Glomerular endothelial cell (primary cell): ENCODE data around the gene MT1X. TPM values are rescaled to one million over a fixed set of nuclear protein-coding genes. Genes with fewer than 3 reads are reported as not detected.
"Not testable (repeated sequence)": the region's sequence is repeated elsewhere in the genome, so short reads cannot be mapped to it uniquely, and the experiment has no call there.

ENCODE experiments used
- DNase-seq: peaks from one replicate; pipeline ENCODE4 v3.0.0-alpha.2; 2011; ENCODE audit warnings: low read depth, low spot score; ENCODE audit errors: extremely low read depth
- total RNA-seq: library from RNA; depleted of rRNA; stranded (reverse); fragments of >200 nt; gene quantifications from 2 replicates; pipeline ENCODE4 v1.2.3, GENCODE V29; 2015

MT1X gene
- total RNA-seq, 1 donor from 2014 or later, result 6.9 TPM

DNA sequence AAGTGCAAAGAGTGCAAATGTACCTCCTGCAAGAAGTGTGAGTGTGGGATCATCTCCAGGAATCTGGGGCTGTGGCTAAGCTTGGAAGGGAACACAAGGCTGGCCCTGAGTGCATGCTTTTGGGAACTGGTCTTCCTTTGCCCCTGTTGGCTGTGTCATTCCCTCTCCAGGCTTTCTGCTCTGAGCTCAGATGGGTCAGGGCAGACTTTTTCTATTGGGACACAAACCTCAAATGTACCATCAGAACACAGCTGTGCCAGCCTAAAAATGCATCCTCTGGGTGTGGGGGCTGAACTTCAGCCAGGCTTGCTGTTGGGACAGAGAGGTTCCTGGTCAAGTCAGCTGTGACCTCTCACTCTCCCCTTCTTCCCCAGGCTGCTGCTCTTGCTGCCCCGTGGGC lies 29.7 kb upstream of the MT1X start:
- no peak for DNase-seq

DNA sequence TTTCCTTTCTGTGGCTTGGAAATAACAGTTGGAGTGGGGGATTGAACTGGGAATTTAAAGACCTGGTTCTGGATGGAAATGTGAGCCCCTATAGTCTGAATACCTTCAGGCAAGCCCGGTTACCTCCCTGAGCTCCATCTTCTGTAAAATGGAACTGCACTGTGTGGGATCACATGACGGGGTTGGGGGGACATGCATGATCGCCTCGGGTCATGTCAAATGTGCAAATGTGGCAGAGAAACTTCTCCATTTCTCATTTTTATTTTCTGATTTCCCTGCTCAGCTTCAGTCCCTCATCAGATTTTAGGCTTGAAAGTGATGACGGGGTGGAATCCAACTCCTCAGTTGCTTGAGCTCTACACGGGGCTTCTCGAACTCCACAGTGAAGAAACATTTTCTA lies 29.1 kb upstream of the MT1X start:
- no peak for DNase-seq

- DNase-seq, result no peak
Measured at GRCh38 chr16:56657555-56658326, 24.5 kb upstream of the MT1X start, which contains the start of gene MT1F. Gene MT1F, plus strand, starts transcription at chr16:56657959. Its CDS starts 100 bp downstream, at chr16:56658059.

DNA sequence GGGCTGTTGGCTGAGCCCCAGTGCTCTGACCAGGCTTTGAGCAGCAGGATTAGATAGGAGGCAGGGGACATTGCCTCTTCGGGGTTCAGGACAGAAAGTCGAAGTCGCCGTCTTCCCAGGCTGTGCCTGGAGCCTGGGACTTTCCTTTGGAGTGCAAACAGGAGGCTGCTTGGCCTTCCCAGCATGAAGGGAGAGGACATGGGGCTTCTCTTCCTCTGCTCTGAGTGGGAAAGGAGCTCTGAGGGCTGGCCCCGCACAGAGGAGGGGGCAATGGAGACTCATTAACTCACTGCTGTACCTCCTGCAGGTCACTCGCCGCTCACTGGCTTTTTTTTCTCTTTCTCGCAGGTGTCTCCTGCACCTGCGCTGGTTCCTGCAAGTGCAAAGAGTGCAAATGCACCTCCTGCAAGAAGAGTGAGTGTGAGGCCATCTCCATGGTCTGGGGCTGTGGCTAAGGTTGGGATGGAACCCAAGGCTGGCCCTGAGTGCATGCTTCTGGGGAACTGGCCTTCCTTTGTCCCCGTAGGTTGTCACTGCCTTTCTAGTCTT lies 23.9 kb upstream of the MT1X start:
- no peak for DNase-seq

DNA sequence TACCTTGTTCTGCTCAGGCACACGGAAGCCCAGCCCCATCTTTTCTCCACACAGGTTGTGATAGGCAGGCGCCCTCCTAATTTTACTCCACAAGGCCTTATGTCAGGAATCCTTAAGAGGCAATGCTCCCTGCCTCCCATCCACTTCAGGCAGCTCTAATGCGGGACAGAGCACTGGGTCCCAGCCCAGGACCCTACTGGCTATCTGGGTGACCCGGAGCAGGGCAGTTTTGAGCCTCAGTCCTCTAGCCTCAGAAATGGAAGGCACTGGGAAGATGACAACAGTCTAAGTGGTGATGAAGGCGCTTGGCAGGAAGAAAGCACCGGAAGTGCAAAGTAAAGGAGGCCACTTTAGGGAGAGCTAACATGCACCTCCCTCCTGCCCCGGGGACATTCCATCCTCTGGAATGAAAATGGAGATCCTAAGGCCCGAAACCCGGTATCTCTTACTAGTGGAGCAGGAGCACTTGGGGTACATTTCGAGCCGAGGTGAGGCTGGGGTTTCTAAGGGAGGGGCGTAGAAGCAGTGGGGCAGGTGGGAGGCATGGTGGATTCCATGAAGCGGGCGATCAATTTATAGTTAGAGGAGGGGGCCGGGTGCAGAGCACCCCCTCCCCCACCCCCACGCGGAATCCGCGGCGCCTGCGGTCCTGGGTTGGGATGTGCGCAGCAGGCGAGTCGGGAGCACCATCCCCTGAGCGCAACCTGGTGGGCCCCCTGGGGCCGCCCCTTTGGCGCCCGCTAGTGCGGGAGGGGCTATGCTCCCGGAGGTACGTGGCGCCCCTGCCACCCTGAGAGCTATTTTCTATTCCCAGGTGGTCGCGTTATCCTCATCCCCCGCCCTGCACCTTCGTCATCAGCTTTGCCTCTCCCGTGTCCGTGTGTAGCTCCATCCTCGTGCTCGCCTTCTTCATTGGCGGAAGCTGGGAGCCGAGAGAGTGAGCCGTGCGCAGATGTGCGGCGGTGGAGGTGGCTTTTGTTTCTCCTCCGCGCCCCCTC lies 19.6 kb upstream of the MT1X start:
- DNase-seq, result no peak

DNA sequence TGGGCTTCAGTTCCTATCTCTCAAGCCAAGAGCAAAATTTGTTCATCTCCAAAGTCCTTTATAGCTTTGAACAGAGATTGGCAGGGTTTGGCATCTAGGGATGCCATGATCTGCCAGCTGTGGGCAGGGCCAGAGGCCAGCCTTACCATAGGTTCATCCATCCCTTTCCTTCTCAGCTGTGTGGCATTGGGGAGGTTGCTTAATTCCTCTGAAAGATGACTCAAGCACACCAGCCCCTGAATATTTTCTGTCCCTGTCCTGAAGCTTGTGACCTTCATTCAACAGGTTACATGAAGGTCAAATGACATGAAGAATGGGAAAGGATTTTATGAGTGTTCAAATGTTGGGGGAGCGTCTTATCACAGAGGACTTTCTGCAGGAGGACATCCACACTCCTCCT lies 17.8 kb upstream of the MT1X start:
- no peak for DNase-seq

DNA sequence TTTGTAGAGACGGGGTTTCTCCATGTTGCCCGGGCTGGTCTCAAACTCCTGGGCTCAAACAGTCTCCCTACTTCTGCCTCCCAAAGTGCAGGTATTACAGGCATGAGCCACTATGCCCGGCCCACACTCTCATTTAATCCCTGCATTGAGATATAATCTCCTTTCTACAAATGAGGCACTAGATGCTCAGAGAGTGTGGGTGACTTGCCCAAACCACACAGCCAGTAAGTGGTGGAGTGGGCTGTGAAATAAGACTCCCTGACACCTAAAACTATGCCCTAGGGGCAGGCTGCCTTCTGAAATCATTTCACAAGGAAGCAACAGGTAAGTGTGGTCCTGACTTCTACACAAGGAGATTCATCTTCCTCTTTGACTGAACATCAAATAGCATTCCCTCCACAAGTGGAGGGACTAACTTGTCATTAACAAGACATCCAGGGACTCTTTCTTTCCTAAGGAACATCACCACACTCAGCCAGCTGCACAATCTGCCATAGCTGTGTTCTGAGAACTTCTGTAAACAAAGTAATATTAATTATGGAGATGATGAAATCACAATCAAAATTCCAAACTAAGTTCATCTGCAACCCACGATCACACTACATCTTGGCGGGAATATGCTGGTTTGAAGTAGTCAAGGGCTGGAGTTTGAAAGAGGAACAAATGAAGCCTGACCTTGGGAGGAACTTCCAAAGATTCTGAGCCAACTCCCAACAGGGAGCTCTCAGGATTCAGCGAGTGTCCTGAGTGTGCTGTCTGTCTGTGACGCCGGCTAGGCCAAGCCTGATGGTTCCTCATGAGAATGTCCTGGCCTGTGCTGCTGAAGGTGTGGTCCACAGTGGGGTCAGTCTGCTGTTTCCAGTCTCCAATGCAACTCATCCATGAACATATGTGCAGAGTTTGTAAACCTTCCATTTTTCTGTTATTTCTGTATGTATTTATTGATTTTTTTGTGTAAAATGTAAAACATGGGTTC lies 16.7 kb upstream of the MT1X start:
- DNase-seq, result not testable (repeated sequence)

DNA sequence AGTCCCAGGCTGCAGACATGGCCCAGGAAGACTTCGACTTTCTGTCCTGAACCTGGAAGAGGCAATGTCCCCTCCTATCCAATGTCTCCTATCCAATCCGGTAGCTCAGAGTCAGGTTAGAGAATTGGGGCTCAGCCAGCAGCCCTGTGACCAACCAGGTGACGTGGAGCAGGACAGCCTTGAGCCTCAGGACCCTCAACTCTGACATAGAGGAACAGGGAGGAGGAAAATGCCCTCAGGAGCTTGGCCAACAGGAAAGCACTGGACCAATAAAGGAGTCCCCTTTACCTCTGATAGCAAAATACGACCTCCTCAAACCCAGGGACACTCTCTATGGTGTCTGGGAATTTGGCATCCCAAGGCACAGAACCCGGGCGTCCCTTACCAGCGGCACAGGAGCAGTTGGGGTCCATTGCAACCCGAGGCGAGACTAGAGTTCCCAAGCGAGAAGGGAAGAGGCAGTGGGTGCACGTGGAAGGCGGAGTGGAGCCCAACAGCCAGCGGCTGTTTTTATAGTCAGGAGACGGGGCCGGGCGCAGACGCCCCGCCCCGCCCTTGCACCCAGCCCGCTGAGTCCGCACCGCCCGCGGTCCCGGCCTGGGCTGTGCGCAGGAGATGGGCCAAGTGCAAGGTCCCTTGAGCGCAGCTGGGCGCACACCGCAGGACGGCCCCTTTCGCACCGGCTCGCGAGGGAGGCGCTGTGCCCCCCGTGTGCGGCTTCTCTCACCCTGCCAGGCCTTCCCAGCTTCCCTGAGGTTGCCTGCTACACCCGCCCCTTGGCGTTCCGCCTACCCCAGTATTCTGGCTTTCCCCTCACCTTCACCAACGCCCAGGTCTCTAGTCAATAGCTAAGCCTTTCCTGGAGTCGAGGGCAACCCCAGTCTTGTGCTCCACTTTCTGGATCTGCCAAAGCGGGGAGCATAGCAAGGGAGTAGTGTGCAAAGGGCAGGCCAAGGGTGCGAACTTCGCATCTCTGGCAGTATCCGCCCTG lies 14.4 kb upstream of the MT1X start, which contains the start of gene MT1G:
TSS of gene MT1G (minus strand) at position 485 of the 991 bp plus-strand sequence. CDS start at position 413, 72 bp downstream.
- DNase-seq, result no peak

DNA sequence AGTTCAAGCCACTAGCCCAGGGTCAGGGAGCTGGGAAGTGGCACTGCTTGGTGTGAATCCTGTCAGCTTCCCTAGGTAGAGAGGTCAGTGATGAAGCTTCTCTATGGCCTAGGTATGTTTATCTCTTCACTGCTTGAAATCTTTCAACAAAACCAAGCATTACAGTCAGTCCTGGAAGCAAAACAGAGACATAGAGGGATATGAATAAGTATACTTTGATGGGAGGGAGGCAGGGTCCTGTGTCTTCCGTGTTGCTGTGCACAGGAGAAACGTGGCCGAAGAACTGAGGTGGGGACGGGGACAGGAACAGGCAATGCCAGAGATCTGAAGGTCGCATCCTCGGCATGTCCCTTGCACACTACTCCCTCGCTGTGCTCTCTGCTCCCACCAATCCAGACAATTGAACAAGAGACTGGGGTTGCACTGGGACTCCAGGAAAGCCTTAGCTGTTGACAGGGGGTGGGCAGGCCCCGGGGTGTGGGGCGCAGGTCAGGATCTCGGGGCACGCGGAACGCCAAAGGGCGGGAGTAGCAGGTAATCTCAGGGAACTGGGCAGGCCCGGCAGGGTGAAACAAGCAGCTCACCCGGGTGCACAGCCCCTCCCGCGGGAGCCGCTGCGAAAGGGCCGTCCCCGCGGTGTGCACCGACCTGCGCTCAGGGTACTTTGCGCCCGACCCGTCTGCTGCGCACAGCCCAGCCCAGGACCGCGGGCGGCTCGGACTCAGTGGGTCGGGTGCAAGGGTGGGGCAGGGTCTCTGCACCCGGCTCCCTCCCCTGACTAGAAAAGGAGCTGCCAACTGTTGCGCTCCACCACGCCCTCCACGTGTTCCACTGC lies 13.0 kb upstream of the MT1X start, which contains the start of gene MT1H:
TSS of gene MT1H (plus strand) at position 810 of the 835 bp plus-strand sequence. CDS start 71 bp downstream, outside the sequence.
- no peak for DNase-seq

GRCh38 chr16:56669840-56670619 lies 12.2 kb upstream of the MT1X start:
- no peak for DNase-seq

DNA sequence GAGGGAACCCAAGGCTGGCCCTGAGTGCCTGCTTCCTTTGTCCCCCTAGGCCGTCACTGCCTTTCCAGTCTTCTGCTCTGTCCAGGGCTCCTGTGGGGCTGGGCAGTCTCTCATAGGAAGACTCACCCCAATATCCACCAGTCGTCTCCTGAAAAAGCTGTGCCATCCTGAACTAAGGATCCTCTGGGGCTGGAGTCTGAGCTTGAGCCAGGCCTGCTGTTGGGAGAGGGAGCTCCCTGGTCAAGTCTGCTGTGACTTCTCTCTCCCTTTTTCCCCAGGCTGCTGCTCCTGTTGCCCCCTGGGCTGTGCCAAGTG lies 11.7 kb upstream of the MT1X start:
- no peak for DNase-seq

DNA sequence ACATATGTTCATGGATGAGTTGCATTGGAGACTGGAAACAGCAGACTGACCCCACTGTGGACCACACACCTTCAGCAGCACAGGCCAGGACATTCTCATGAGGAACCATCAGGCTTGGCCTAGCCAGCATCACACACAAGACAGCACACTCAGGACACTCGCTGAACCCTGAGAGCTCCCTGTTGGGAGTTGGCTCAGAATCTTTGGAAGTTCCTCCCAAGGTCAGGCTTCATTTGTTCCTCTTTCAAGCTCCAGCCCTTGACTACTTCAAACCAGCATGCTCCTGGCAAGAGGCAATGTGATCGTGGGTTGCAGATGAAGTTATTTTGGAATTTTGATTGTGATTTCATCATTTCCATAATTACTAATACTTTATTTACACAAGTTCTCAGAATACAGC lies 10.6 kb upstream of the MT1X start:
- DNase-seq, result not testable (repeated sequence)

DNA sequence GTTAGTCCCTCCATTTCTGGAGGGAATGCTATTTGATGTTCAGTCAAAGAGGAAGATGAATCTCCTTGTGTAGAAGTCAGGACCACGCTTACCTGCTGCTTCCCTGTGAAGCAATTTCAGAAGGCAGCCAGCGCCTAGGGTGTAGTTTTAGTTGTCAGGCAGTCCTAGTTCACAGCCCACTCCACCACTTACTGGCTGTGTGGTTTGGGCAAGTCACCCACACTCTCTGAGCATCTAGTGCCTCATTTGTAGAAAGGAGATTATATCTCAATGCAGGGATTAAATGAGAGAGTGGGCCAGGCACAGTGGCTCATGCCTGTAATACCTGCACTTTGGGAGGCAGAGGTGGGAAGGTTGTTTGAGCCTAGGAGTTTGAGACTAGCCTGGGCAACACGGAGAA lies 10.1 kb upstream of the MT1X start:
- not testable (repeated sequence) for DNase-seq

GRCh38 chr16:56672761-56673536 lies 9.3 kb upstream of the MT1X start:
- no peak for DNase-seq

DNA sequence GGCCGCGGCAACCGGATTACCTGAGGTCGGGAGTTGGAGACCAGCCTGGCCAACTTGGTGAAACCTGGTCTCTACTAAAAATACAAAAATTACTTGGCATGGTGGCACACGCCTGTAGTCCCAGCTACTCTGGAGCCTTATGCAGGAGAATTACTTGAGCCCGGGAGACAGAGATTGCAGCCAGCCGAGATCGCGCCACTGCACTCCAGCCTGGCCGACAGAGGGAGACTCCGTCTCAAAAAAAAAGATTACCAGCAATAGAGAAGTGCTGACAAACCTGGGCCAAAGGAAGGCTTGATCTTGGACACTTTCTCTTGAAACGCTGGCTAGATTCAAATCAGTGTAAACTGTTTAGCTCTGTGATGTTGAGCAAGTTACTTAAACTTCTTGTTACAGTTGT lies 8.3 kb upstream of the MT1X start:
- no peak for DNase-seq

DNA sequence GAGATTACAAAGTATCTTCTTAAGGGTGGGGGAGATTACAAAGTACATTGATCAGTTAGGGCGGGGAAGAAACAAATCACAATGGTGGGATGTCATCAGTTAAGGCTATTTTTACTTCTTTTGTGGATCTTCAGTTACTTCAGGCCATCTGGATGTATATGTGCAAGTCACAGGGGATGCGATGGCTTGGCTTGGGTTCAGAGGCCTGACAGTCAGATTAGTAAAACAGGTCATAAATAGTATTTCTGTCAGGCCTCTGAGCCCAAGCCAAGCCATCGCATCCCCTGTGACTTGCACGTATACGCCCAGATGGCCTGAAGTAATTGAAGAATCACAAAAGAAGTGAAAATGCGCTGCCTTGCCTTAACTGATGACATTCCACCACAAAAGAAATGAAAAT lies 7.7 kb upstream of the MT1X start:
- DNase-seq, result not testable (repeated sequence)
